Ovary (tissue), 9 donors: ENCODE results near the gene DDX4. TPM values are rescaled to one million over a fixed set of nuclear protein-coding genes. Genes with fewer than 3 reads are reported as not detected.

ENCODE experiments used
- DNase-seq, 5 donors: peaks; one replicate each; pipeline ENCODE4 v3.0.0-alpha.2; 2019 to 2020
- H3K27ac ChIP-seq, 2 donors: fragments of 200-600 bp; one replicate each; pipeline versions ENCODE4 v1.5.1 to v1.8.0; 2019 to 2022
- H3K27me3 ChIP-seq: fragments of 200-600 bp; one replicate; pipeline ENCODE4 v1.8.0; 2022
- H3K36me3 ChIP-seq: fragments of 200-600 bp; sonication (generic); one replicate; pipeline ENCODE4 v1.5.1; 2019
- H3K4me1 ChIP-seq: one replicate; pipeline ENCODE4 v1.8.1; 2013; ENCODE audit warnings: mild to moderate bottlenecking, moderate library complexity; ENCODE audit not compliant: insufficient read depth
- H3K4me3 ChIP-seq: fragments of 200-600 bp; sonication (generic); one replicate; pipeline ENCODE4 v1.5.1; 2017
- H3K9me3 ChIP-seq, 2 donors: fragments of 200-600 bp in 1 of 2; sonication (generic) in 1 of 2; one replicate each; pipeline versions ENCODE4 v1.5.1 to v1.8.1; 2013 to 2019; ENCODE audit warnings: mild to moderate bottlenecking in 1 of 2, moderate library complexity in 1 of 2
- EP300 ChIP-seq: sonication (generic); formaldehyde crosslinking; IDR thresholded peaks from one replicate; pipeline ENCODE4 v1.6.1; 2017; ENCODE audit warnings: antibody characterized with exemption
- POLR2A ChIP-seq: fragments of 450-650 bp; IDR thresholded peaks from one replicate; pipeline ENCODE4 v1.6.1; 2017; ENCODE audit warnings: antibody characterized with exemption, mild to moderate bottlenecking, moderate library complexity
- WGBS, 3 donors: extraction: QIAGEN DNeasy Blood & Tissue Kit in 1 of 3; methylation state at CpG; one replicate each; pipeline versions ENCODE4 v1.1.5 to v1.1.7; 2013 to 2017; 5-methylcytosine and 5-hydroxymethylcytosine counted together
- intact Hi-C, 4 donors: fragments of 100-400 bp; cut with DNase I; formaldehyde crosslinking; loops; one replicate each; pipeline versions ENCODE4 v1.11.0 to v1.15.1; 2022 to 2023
- polyA plus RNA-seq, 2 donors: library from polyadenylated mRNA; stranded (reverse); fragments of 200-250 nt in 1 of 2; fragments of 350-450 nt in 1 of 2; fragmentation: Illumina TruSeq in 1 of 2; extraction: RNeasy Lipid Tissue Mini Kit (QIAGEN cat#74804) in 1 of 2; gene quantifications; one replicate each; pipeline ENCODE4 v1.2.3, GENCODE V29; 2013 to 2014
- total RNA-seq, 7 donors: library from RNA; depleted of rRNA in 2 of 7; stranded (reverse); fragments of >200 nt in 2 of 7; fragmentation: NEBNext Ultra II Directional in 3 of 7; extraction: Animal tissue kit (Norgen Biotek cat#: 25700) in 3 of 7; gene quantifications; one replicate each; pipeline versions ENCODE4 v1.1.0 to v1.2.4, GENCODE V29; 2016 to 2023
- TF ChIP-seq, protein P1 (sequence below), 3 donors: fragments of 450-650 bp in 2 of 3; fragments of 200-600 bp in 1 of 3; IDR thresholded peaks; one replicate each; pipeline versions ENCODE4 v1.5.1 to v1.8.0; 2016 to 2022; ENCODE audit warnings: antibody characterized with exemption in 3 of 3, mild to moderate bottlenecking in 1 of 3
- donor health status: DM: no; HTN: no; CAD: no; lungs with moderate emphysema.
- donor health status: DM: no; HTN: no; CAD: no.
- donor health status: Bipolar disorder and iron deficiency.
- donor health status: DM: yes; HTN: yes; CAD: no.
- donor health status: DM: no; HTN: no; CAD: no.
- donor health status: DM: yes; HTN: yes; CAD: no.

The DDX4 gene
- total and polyA plus RNA-seq, 9 donors, result 0.63 TPM; not detected in 8

DNA sequence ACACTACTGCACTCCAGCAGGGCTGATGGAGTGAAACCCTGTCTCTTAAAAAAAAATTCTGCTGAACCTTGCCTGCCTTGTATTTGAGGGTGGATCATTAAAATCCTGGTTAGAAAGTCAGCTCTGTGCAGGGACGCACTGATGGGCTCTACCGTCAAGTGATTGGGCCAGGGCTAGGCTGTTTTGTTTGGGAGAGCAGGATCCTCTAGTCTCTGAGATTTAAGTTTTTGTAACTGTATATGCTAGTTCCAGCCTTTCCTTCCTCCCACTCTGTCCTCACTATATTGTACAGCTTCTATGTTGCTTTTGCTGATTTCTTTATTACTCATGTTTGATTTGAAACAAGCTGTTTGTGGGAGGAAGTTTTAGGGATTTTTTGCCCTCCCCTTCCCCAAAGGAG is 11.5 kb downstream of the DDX4 start:
- Histone ChIP-seq H3K36me3 (no peaks in the 10 kb centered on the region), H3K4me3 (no peak overlapping the region), H3K27me3 (no peaks in the 10 kb centered on the region), H3K9me3 (no peaks in the 10 kb centered on the region), H3K4me1 (no peaks in the 10 kb centered on the region), H3K27ac (no peak overlapping the region)
- intact Hi-C loops, result no loop called here
- DNase-seq, result no peak
- TF ChIP-seq POLR2A (no peak), EP300 (no peak)
- TF ChIP-seq, protein P1, sequence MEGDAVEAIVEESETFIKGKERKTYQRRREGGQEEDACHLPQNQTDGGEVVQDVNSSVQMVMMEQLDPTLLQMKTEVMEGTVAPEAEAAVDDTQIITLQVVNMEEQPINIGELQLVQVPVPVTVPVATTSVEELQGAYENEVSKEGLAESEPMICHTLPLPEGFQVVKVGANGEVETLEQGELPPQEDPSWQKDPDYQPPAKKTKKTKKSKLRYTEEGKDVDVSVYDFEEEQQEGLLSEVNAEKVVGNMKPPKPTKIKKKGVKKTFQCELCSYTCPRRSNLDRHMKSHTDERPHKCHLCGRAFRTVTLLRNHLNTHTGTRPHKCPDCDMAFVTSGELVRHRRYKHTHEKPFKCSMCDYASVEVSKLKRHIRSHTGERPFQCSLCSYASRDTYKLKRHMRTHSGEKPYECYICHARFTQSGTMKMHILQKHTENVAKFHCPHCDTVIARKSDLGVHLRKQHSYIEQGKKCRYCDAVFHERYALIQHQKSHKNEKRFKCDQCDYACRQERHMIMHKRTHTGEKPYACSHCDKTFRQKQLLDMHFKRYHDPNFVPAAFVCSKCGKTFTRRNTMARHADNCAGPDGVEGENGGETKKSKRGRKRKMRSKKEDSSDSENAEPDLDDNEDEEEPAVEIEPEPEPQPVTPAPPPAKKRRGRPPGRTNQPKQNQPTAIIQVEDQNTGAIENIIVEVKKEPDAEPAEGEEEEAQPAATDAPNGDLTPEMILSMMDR (IDR thresholded peaks at IDR 0.05), result no peak
- WGBS, 3 donors, result 39 to 47% (median 45%) methylated on average over 2 of the region's 2 CpGs

DNA sequence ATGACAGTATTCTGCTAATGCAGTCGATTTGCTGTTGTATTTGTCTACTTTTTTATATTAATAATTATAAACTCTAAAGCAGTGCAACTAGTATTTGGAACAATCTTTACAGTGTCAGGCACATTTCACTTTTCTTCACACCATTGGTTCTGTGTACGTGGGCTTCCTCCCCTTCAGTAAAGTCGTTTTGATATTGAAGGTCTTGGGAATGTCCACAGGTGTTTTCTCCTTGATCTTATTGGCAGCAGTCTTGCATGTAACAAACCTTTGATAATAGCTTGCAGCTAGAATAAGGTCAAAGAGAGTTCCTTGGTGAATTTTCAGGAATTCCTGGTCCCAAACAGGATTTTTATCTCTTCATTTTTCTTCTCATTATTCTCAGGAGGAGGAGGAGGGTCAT is 12.2 kb downstream of the DDX4 start:
- Histone ChIP-seq H3K9me3 (no peaks in the 10 kb centered on the region), H3K4me1 (no peaks in the 10 kb centered on the region), H3K36me3 (no peaks in the 10 kb centered on the region), H3K27ac (no peak overlapping the region), H3K4me3 (no peak overlapping the region), H3K27me3 (no peaks in the 10 kb centered on the region)
- intact Hi-C loops, result no loop called here
- DNase-seq, result no peak
- WGBS, 3 donors, result 23 to 29% (median 28%) methylated on average over 3 of the region's 3 CpGs
- TF ChIP-seq, protein P1 (IDR thresholded peaks at IDR 0.05), result no peak
- TF ChIP-seq POLR2A, result no peak
- TF ChIP-seq EP300, result no peak

DNA sequence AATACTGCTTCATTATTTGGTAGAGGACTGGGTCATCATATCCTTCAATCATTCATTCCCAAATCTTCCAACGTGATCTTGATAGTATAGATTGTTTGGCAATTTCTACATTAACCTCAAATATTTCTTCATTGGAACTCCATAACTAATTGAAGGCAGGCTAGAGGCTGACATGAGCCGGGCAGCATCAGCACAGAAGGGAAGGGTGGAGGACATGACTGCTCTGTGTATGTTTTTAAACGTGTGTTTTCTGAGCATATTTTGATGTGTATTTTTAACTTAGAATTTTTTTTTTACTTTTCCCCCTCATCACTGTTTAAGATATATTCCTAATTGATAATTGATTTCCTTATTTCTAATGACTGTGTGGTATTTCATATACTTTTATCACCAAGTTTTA is 12.6 kb downstream of the DDX4 start:
- no peak for TF ChIP-seq POLR2A
- TF ChIP-seq, protein P1 (IDR thresholded peaks at IDR 0.05), result no peak
- no peak for TF ChIP-seq EP300
- intact Hi-C loops, result no loop called here
- H3K27me3 ChIP-seq, result no peaks in the 10 kb centered on the region

DNA sequence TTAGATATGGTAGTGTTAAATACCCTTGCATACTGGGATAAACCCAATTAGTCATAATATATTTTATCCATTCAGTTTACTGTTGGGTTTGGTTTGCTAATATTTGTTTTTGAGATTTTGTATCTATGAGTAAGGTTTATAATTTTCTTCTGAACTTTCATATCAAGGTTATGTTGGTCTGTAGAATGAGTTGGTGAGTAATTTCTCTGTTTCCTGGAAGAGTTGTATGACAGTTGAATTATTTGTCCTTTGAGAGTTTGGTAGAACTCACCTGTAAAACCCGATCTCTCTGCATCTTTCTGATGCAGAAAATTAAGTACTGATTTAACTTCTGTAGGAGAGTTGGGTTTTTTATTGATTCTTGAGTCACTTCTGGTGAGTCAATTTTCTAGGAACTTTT is 20.4 kb downstream of the DDX4 start:
- Histone ChIP-seq H3K9me3 (no peaks in the 10 kb centered on the region), H3K4me3 (no peak overlapping the region), H3K36me3 (no peaks in the 10 kb centered on the region), H3K4me1 (no peaks in the 10 kb centered on the region), H3K27ac (no peak overlapping the region), H3K27me3 (no peaks in the 10 kb centered on the region)
- WGBS, 3 donors, result 80 to 89% (median 83%) methylated on average over 1 of the region's 1 CpG
- TF ChIP-seq EP300 (no peak), POLR2A (no peak)
- TF ChIP-seq, protein P1 (IDR thresholded peaks at IDR 0.05), result no peak
- intact Hi-C loops, result no loop called here
- DNase-seq, result no peak

More for the DNA sequence above, 12.6 kb downstream of the DDX4 start:
- no peaks in the 10 kb centered on the region for H3K9me3 ChIP-seq
- no peak overlapping the region for H3K4me3 ChIP-seq
- H3K36me3 ChIP-seq, result no peaks in the 10 kb centered on the region
- no peak overlapping the region for H3K27ac ChIP-seq
- no peaks in the 10 kb centered on the region for H3K4me1 ChIP-seq
- WGBS, 3 donors, result 47 to 61% (median 57%) methylated on average over 3 of the region's 3 CpGs
- no peak for DNase-seq
